HG03064 (cell line): ENCODE measurements around the gene CORO7.

Experiments used
- ATAC-seq: cut with Tn5 transposase; IDR thresholded peaks from one replicate; pipeline ENCODE4 v1.9.1; 2021; ENCODE audit warnings: low read depth; ENCODE audit not compliant: unreplicated experiment

The CORO7 gene

GRCh38 chr16:4416200-4417032, at the start of gene CORO7:
TSS of gene CORO7 (minus strand) at chr16:4416596. CDS start at chr16:4416518, 78 bp downstream.
- ATAC-seq: peak; percentile 48

DNA sequence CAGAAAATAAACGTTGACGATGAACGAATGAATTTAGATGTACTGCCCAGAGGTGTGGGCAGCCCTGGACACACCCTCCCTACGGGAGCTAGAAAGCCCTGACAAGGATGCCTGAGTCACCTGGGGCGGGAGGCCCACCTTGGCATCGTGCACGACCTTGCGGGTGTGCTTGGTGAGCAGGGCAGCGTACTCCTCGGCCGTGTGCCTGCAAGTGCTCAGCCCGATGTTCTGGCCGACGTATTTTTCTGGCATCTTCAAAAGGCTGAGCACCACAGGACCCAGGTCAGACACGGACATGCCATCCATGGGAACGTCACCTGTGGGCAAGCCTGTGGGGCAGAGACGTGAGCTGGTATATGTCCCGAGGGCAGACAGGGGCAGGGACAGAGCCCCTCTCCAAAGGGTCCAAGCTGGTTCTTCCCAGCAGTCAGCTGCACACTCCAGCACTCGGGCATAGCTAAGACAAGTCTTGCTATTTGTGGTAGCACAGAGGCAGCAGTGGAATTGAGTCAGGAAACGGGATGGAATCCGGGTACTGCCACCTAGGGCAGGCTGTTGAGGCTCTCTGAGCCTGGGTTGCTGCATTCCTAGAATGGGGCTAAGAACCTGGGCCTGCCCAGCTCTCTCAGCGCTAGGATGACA, 47.2 kb upstream of the CORO7 start:
- no peak for ATAC-seq

- ATAC-seq: no peak
Observed at GRCh38 chr16:4461250-4462085, 45.1 kb upstream of the CORO7 start.

DNA sequence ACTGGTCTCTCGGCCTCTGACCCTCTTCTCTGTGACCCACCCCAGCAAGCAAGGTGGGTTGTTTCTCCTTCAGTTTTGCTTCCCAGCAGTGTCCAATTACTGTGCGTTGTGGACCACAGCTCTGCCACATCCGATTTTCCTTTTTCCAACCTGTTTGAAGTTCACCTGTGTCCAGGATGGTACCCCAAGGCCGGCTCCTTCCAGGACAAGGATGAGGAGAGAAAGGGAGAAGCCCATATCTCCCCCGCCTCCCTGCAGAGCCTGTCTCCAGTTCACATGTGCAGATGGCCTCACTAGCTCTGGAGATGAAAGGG, 44.5 kb upstream of the CORO7 start:
- ATAC-seq: no peak

- no peak for ATAC-seq
Observed at GRCh38 chr16:4455951-4456350, 39.6 kb upstream of the CORO7 start.

DNA sequence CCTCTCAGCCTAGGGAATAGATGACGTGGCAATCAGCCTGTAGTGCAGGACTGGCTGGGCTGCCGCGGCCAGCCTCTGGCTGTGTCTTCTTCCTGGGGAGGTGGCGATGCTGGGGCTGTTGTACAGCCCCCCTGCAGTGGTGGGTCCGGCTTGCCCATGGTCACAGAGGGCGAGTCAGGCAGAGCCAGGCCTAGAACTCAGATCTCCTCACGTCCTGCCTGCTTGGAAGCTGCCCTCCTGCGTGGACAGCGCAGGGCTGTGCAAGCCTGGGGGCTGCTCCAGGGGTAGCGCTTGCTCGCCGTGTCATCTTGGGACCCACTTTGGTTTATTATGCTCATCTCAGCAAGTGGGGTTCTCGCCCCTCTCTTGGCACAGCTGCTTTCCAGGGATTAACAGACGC, 38.7 kb upstream of the CORO7 start:
- ATAC-seq: no peak

- no peak for ATAC-seq
Observed at GRCh38 chr16:4454623-4455022, 38.2 kb upstream of the CORO7 start.

DNA sequence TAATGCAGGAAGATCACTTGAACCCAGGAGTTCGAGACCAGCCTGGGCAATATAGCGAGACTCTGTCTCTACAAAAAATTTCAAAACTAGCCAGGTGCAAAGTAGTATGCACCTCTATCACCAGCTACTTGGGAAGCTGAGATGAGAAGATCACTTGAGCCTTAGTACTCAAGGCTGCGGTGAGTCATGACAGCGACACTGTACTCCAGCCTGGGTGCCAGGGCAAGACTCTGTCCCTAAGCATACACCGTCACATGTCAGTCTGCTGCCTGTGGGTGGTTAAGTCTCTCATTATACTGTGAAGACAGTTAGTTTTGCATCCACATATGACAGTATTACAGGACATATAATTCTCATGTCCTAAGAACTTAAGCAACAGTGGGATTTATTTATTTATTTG, 36.3 kb upstream of the CORO7 start:
- no peak for ATAC-seq

GRCh38 chr16:4450931-4451519, 34.6 kb upstream of the CORO7 start:
- no peak for ATAC-seq

DNA sequence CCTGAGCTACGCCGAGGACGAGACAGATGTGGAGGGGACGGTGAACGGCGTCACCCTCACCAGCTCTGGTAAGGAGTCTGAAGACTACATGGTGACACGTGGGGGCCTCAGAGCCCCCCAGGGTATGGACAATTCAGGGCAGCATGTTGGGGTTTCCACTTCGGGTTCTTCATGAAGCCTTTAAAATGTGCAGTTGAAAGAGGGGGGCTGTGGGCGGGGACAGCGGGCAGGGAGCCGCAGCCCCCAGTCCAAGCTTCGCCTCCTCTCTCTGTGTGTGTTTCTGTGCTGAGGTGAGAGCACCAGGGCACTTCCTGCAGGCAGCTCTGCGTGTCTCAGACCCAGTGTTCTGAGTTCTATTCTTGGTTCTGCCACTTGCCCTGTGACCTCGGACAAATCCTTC, 34.0 kb upstream of the CORO7 start:
- no peak for ATAC-seq

GRCh38 chr16:4443986-4444385, 27.6 kb upstream of the CORO7 start:
- no peak for ATAC-seq

DNA sequence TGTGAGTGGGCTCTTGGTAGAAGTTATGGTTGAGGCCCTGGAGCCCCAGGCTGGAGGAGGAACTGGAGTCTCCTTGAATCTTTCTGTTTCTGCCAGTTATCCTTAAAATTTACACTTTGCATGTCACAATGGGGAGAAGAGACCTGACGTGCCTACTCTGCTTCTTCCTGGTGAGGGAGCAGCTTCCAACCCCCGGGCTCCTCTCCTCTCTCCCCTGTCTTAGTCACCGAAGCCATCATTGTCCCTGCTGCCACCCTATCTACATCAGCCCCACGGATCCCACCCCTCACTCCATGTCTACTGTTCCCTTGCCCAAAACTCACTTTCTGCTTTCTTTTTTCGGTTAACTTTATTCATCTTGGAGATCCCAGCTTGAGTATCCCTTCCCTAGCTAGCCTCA, 26.9 kb upstream of the CORO7 start:
- no peak for ATAC-seq

DNA sequence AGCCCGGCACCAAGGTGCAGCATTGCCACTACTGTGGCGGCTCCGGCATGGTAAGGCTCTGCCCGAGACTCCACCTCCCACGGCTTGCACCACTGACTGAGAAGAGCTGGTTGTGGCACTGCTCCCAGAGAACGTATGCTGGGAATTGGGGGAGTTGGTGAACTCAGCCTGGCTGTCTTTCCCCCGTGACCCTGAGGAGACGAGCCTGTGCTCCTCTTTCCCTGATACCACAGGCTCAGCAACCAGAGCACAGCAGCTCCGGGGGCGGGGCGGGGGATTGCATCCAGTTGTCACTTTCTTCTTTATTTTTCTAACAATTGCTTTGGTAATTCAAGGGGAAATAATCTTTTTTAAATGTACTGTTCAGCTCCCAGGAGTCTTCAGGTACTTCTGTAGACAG, 26.0 kb upstream of the CORO7 start:
- no peak for ATAC-seq

DNA sequence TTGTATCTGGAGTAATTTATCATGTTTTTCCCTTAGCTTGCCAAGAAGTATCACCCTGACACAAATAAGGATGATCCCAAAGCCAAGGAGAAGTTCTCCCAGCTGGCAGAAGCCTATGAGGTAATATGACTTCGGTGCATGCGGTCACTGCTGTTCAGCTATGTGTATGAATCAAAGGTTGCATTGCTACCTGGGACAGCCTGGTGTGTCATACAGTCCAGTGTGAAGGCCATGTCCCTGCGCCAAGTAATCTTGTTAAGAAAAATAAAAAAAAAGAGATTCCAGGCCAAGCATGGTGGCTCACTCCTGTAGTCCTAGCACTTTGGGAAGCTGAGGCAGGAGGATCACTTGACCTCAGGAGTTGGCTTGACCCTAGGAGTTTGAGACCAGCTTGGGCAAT, 21.0 kb upstream of the CORO7 start:
- no peak for ATAC-seq

GRCh38 chr16:4435337-4436067, 19.1 kb upstream of the CORO7 start:
- no peak for ATAC-seq

GRCh38 chr16:4433914-4434787, 17.8 kb upstream of the CORO7 start:
- ATAC-seq: no peak

- no peak for ATAC-seq
Observed at GRCh38 chr16:4433228-4433627, 16.8 kb upstream of the CORO7 start.

DNA sequence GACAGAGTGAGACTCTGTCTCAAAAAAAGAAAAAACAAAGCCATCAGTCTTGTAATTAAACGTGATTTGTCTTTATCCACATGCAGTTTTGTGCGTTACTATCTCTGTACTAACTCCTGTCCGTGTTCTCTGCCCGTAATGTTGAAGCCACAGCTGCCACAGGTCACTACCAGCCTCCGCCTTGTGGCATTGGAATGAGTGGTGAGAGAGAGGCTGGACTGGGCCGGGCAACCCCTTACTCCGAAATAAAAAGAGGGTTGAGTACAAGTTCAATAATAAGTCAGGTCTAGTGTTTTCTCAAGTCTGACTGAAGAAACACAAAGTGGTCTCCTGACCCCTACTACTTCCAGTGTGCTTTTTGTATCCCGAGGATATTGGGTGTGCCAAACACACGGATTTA, 14.6 kb upstream of the CORO7 start:
- no peak for ATAC-seq

DNA sequence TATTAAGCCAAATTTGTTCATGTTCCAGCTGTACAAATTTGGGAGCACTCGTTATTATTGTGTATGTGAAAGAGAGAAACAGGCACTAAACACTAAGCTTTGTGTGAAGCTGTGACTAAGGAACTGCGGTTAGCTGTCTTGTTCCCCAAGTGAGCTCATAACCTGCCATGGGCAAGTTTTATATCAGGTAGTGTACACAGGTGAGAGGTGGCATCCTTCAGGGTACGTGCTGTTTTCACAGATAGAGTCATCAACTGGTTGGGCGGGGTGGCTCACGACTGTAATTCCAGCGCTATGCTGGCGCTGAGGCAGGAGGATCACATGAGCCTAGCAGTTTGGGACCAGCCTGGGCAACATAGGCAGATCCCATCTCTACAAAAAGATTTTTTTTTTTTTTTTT, 12.1 kb upstream of the CORO7 start:
- ATAC-seq: no peak
